ENCODE results near the gene FBXO36. TPM values are rescaled to one million over a fixed set of nuclear protein-coding genes. Genes with fewer than 3 reads are reported as not detected.
"Not testable (repeated sequence)": the region's sequence is repeated elsewhere in the genome, so short reads cannot be mapped to it uniquely, and the experiment has no call there.

Gene FBXO36
- total RNA-seq, 6 donors from 2014 or later, result 2.4 to 13.8 (median 4.5) TPM

DNA sequence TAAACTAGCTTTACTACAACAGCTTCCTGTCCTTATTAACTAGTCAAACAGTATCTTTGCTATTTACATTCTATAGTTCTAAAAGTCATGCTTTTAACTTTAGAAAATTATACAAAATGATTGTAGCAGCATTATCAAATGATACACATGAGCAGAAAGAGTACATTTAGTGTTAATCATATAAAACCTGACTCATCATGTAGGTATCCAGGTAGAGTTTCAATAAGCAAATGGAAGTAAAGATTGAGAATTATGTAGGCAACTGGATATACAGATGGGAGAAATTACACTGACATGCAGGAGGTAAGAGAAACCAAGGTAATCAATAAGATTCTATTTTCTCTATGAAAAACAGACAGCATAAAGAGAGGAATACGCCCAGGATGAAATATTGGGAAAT is 34.3 kb upstream of the FBXO36 start:
- WGBS, 2 donors, result 96 to 98% methylated on average over 1 of the region's 1 CpG
- H3K4me3 ChIP-seq, result no peak overlapping the region
- ATAC-seq (ENCODE audit: low FRiP score in 2 of 2) (no peak), DNase-seq (no peak)
- no peak overlapping the region for H3K27ac ChIP-seq
- peaks cover 0 to 23% (median 9%) of the 10 kb centered on the region in 4 donors for H3K4me1 ChIP-seq
- H3K36me3 ChIP-seq, result peaks cover 0 to 9% (median 0%) of the 10 kb centered on the region in 4 donors
- H3K9me3 ChIP-seq, result no peaks in the 10 kb centered on the region
- no peaks in the 10 kb centered on the region for H3K27me3 ChIP-seq
- TF ChIP-seq EP300 (IDR thresholded peaks at IDR 0.05), result no peak
- TF ChIP-seq, protein P1, sequence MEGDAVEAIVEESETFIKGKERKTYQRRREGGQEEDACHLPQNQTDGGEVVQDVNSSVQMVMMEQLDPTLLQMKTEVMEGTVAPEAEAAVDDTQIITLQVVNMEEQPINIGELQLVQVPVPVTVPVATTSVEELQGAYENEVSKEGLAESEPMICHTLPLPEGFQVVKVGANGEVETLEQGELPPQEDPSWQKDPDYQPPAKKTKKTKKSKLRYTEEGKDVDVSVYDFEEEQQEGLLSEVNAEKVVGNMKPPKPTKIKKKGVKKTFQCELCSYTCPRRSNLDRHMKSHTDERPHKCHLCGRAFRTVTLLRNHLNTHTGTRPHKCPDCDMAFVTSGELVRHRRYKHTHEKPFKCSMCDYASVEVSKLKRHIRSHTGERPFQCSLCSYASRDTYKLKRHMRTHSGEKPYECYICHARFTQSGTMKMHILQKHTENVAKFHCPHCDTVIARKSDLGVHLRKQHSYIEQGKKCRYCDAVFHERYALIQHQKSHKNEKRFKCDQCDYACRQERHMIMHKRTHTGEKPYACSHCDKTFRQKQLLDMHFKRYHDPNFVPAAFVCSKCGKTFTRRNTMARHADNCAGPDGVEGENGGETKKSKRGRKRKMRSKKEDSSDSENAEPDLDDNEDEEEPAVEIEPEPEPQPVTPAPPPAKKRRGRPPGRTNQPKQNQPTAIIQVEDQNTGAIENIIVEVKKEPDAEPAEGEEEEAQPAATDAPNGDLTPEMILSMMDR (IDR thresholded peaks at IDR 0.05), result no peak
- no peak for TF ChIP-seq POLR2A (IDR thresholded peaks at IDR 0.05)
- no peak for TF ChIP-seq POLR2AphosphoS5 (IDR thresholded peaks at IDR 0.05)

DNA sequence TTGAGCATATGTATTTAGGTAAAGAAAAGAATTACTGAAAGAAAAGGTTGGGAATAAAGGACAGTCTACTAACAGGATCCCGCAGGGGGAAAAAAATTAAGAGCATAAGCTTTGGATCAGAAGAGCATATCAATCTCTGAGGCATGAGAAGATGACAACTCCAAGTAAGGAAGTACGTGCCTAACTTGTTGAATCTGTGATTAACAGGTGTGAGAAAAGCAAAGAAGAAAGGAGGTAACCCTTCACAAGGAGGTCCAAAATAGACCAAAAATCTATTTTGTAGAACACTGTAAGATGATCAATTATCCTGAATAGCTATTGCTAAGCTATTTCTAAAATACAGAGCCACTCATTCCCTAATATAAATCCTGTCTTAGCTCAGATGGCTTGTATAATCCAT is 33.3 kb upstream of the FBXO36 start:
- Histone ChIP-seq H3K27me3 (no peaks in the 10 kb centered on the region), H3K27ac (no peak overlapping the region), H3K4me3 (no peak overlapping the region), H3K36me3 (peaks cover 0 to 9% (median 0%) of the 10 kb centered on the region in 4 donors), H3K9me3 (no peaks in the 10 kb centered on the region), H3K4me1 (peaks cover 0 to 23% (median 9%) of the 10 kb centered on the region in 4 donors)
- no peak for DNase-seq
- 85 to 92% methylated on average over 2 of the region's 2 CpGs for WGBS, 2 donors
- ATAC-seq (ENCODE audit: low FRiP score in 2 of 2), result no peak
- TF ChIP-seq, protein P1 (IDR thresholded peaks at IDR 0.05), result no peak
- no peak for TF ChIP-seq POLR2A (IDR thresholded peaks at IDR 0.05)
- no peak for TF ChIP-seq POLR2AphosphoS5 (IDR thresholded peaks at IDR 0.05)
- TF ChIP-seq EP300 (IDR thresholded peaks at IDR 0.05), result no peak

DNA sequence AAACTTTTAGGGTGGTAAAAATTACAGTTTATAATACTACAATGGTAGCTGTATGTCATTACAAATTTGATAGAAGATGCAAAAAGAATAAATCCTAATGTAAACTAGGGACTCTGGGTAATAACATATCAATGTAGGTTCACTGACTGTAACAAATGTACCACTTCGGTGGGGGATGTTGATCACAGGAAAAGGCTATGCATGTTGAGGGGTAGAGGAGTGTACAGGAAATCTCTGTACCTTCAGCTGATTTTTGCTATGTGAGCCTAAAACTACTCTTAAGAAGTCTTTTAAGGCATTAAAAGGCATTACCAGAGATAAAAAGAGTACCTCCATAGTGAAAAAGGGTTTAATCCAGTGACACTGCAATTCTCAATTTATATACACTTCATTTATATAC is 25.4 kb upstream of the FBXO36 start:
- Histone ChIP-seq H3K27me3 (no peaks in the 10 kb centered on the region), H3K27ac (no peak overlapping the region), H3K4me3 (no peak overlapping the region), H3K36me3 (peaks cover 0 to 7% (median 2%) of the 10 kb centered on the region in 4 donors), H3K4me1 (peaks cover 11 to 35% (median 16%) of the 10 kb centered on the region in 4 donors), H3K9me3 (no peaks in the 10 kb centered on the region)
- TF ChIP-seq POLR2AphosphoS5 (IDR thresholded peaks at IDR 0.05), result no peak
- TF ChIP-seq, protein P1 (IDR thresholded peaks at IDR 0.05), result no peak
- 37 to 53% methylated on average over 1 of the region's 1 CpG for WGBS, 2 donors
- DNase-seq (no peak), ATAC-seq (ENCODE audit: low FRiP score in 2 of 2) (no peak)

- peaks cover 0 to 16% (median 6%) of the 10 kb centered on the region in 4 donors for H3K36me3 ChIP-seq
- DNase-seq, result no peak
- no peaks in the 10 kb centered on the region for H3K9me3 ChIP-seq
- H3K4me1 ChIP-seq, result peaks cover 11 to 35% (median 19%) of the 10 kb centered on the region in 4 donors
- H3K27me3 ChIP-seq, result no peaks in the 10 kb centered on the region
- no peak for ATAC-seq (ENCODE audit: low FRiP score in 2 of 2)
- 91 to 94% methylated on average over 3 of the region's 3 CpGs for WGBS, 2 donors
- H3K4me3 ChIP-seq, result no peak overlapping the region
- TF ChIP-seq, protein P1 (IDR thresholded peaks at IDR 0.05), result no peak
- no peak for TF ChIP-seq POLR2AphosphoS5 (IDR thresholded peaks at IDR 0.05)
- TF ChIP-seq POLR2A (IDR thresholded peaks at IDR 0.05), result no peak
- TF ChIP-seq EP300 (IDR thresholded peaks at IDR 0.05), result no peak
- no peak overlapping the region for H3K27ac ChIP-seq
These were observed 22.7 kb upstream of the FBXO36 start for GRCh38 chr2:229899604-229900003.

GRCh38 chr2:229900012-229900411 is 22.3 kb upstream of the FBXO36 start:
- peaks cover 11 to 33% (median 19%) of the 10 kb centered on the region in 4 donors for H3K4me1 ChIP-seq
- H3K4me3 ChIP-seq, result no peak overlapping the region
- H3K9me3 ChIP-seq, result no peaks in the 10 kb centered on the region
- no peak for DNase-seq
- no peaks in the 10 kb centered on the region for H3K27me3 ChIP-seq
- 74 to 79% methylated on average over 3 of the region's 3 CpGs for WGBS, 2 donors
- ATAC-seq (ENCODE audit: low FRiP score in 2 of 2), result no peak
- no peak for TF ChIP-seq EP300 (IDR thresholded peaks at IDR 0.05)
- no peak for TF ChIP-seq POLR2A (IDR thresholded peaks at IDR 0.05)
- no peak for TF ChIP-seq POLR2AphosphoS5 (IDR thresholded peaks at IDR 0.05)
- TF ChIP-seq, protein P1 (IDR thresholded peaks at IDR 0.05), result no peak
- peaks cover 0 to 21% (median 6%) of the 10 kb centered on the region in 4 donors for H3K36me3 ChIP-seq
- no peak overlapping the region for H3K27ac ChIP-seq

GRCh38 chr2:229900514-229900913 is 21.8 kb upstream of the FBXO36 start:
- ATAC-seq (ENCODE audit: low FRiP score in 2 of 2); H3K27ac ChIP-seq; H3K27me3 ChIP-seq; H3K9me3 ChIP-seq; H3K4me3 ChIP-seq: not testable (repeated sequence)
- peak in 1 of 2 donors; percentile 15 for DNase-seq
- WGBS, 2 donors, result 87 to 95% methylated on average over 9 of the region's 9 CpGs
- Histone ChIP-seq H3K4me1 (peaks cover 11 to 34% (median 19%) of the 10 kb centered on the region in 4 donors), H3K36me3 (peaks cover 0 to 26% (median 6%) of the 10 kb centered on the region in 4 donors)

Measured in upper lobe of left lung (tissue), 6 donors.